ENCODE results near the gene PAGR1.

Gene PAGR1

DNA sequence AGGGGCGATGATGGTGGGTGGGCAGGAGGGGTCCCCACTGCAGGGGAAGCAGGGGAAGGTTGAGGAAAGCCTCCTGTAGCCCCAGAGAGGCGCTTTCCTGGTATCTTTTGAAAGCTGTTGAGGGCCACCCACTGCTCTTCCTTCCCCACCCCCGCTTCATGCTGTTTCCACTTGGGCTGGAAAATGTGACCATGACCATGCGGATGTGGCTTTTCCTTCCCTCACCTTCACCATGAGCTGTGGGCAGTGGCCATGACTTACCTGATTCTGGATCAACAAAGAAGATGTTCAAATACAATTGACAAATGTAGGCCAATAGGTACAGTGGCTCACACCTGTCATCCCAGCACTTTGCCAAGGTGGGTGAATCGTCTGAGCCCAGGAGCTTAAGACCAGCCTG, 18.1 kb downstream of the PAGR1 start:
- DNase-seq (ENCODE audit: low read depth): no peak
- H3K4me3 ChIP-seq (ENCODE audit: low read depth, low read length): no peak overlapping the region
- TF ChIP-seq, protein P1, sequence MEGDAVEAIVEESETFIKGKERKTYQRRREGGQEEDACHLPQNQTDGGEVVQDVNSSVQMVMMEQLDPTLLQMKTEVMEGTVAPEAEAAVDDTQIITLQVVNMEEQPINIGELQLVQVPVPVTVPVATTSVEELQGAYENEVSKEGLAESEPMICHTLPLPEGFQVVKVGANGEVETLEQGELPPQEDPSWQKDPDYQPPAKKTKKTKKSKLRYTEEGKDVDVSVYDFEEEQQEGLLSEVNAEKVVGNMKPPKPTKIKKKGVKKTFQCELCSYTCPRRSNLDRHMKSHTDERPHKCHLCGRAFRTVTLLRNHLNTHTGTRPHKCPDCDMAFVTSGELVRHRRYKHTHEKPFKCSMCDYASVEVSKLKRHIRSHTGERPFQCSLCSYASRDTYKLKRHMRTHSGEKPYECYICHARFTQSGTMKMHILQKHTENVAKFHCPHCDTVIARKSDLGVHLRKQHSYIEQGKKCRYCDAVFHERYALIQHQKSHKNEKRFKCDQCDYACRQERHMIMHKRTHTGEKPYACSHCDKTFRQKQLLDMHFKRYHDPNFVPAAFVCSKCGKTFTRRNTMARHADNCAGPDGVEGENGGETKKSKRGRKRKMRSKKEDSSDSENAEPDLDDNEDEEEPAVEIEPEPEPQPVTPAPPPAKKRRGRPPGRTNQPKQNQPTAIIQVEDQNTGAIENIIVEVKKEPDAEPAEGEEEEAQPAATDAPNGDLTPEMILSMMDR (IDR thresholded peaks at IDR 0.05; ENCODE audit: insufficient read depth, low read depth, low read length, missing control alignments): no peak

DNA sequence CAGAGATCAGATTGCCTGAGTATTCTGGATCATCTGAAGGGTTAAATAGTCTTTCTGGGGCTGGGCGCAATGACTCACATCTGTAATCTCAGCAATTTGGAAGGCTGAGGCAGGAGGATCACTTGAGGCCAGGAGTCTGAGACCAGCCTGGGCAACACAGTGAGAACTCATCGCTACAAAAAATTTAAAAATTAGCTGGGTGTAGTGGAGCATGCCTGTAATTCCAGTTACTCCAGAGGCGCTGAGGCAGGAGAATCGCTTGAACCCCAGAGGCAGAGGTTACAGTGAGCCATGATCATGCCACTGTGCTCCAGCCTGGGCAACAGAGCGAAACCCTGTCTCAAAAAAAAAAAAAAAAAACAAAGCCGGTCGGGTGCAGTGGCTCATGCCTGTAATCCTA, 20.0 kb downstream of the PAGR1 start:
- H3K4me3 ChIP-seq (ENCODE audit: low read depth, low read length): no peak overlapping the region
- TF ChIP-seq, protein P1 (IDR thresholded peaks at IDR 0.05; ENCODE audit: insufficient read depth, low read depth, low read length, missing control alignments): no peak
- DNase-seq (ENCODE audit: low read depth): no peak

DNA sequence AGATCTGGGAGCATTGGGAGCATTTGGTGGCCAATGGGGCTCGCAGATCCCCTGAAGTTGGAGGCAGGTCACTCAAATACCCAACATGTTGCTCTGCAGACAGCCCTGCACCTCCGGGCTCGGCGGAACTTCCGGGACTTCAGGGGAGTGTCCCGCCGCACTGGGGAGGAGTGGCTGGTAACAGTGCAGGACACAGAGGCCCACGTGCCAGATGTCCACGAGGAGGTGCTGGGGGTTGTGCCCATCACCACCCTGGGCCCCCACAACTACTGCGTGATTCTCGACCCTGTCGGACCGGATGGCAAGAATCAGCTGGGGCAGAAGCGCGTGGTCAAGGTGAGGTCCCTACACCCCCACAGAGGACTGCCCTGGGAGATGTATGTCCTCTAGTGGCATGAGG, 20.7 kb downstream of the PAGR1 start:
- no peak overlapping the region for H3K4me3 ChIP-seq (ENCODE audit: low read depth, low read length)
- no peak for DNase-seq (ENCODE audit: low read depth)
- TF ChIP-seq, protein P1 (IDR thresholded peaks at IDR 0.05; ENCODE audit: insufficient read depth, low read depth, low read length, missing control alignments): no peak

DNA sequence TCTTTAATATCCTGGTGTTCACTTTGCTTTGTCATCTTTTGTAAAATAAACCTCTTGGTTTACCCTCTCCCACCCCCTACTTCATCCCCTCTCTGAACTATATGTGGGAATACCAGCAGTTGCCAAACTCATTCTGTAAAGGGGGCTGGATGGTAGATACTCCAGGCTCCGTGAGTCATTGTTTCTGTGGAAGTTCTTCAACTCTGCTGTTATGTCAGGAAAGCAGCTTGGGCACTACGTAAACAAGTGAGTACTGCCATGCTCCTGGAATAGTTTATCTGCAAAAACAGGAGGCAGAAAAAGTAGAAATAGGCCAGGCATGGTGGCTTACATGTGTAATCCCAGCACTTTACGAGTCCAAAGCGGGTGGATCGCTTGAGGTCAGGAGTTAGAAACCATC, 21.9 kb downstream of the PAGR1 start:
- TF ChIP-seq, protein P1 (IDR thresholded peaks at IDR 0.05; ENCODE audit: insufficient read depth, low read depth, low read length, missing control alignments): no peak
- no peak overlapping the region for H3K4me3 ChIP-seq (ENCODE audit: low read depth, low read length)
- DNase-seq (ENCODE audit: low read depth): no peak

DNA sequence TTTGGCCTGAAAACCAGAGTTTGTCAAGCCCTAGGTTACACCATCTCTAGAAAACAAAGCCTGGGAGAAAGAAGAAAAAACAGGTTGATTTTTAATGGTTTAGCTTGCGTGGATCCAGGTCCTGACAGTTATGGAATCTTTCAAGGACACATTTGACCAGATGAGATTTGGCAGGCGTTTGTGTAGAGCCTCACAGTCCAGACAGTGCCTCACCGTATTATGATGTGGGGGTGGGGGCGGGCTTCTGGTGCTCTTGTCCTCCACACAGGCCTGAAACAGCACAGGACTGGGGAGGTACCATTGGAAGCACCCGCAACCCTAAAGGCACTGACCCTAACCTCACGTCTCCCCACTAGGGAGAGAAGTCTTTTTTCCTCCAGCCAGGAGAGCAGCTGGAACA, 23.9 kb downstream of the PAGR1 start:
- no peak for DNase-seq (ENCODE audit: low read depth)
- H3K4me3 ChIP-seq (ENCODE audit: low read depth, low read length): no peak overlapping the region
- TF ChIP-seq, protein P1 (IDR thresholded peaks at IDR 0.05; ENCODE audit: insufficient read depth, low read depth, low read length, missing control alignments): no peak

DNA sequence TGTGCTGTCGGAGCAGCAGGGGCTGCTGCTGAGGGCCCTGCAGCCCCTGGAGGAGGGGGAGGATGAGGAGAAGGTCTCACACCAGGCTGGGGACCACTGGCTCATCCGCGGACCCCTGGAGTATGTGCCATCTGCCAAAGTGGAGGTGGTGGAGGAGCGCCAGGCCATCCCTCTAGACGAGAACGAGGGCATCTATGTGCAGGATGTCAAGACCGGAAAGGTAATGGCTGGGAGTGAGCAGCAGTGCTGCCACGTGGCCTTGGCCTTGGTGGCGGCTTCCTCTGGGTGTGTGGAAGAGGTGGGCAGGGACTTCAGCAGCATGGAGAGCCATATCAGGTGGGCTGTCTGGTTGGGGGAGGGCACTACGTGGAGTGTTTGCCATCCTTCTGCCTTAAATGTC, 24.3 kb downstream of the PAGR1 start:
- TF ChIP-seq, protein P1 (IDR thresholded peaks at IDR 0.05; ENCODE audit: insufficient read depth, low read depth, low read length, missing control alignments): no peak
- no peak for DNase-seq (ENCODE audit: low read depth)
- H3K4me3 ChIP-seq (ENCODE audit: low read depth, low read length): no peak overlapping the region

DNA sequence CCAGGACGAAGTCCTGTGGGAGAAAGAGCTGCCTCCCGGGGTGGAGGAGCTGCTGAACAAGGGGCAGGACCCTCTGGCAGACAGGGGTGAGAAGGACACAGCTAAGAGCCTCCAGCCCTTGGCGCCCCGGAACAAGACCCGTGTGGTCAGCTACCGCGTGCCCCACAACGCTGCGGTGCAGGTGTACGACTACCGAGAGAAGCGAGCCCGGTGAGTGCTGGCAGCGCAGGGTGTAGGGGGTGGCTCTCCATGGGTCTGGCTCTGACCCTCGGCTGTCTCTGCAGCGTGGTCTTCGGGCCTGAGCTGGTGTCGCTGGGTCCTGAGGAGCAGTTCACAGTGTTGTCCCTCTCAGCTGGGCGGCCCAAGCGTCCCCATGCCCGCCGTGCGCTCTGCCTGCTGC, 25.7 kb downstream of the PAGR1 start:
- H3K4me3 ChIP-seq (ENCODE audit: low read depth, low read length): no peak overlapping the region
- DNase-seq (ENCODE audit: low read depth): no peak
- TF ChIP-seq, protein P1 (IDR thresholded peaks at IDR 0.05; ENCODE audit: insufficient read depth, low read depth, low read length, missing control alignments): no peak
